HG03457 (cell line): ENCODE results near the gene TBC1D7.
"Not testable (repeated sequence)": the region's sequence is repeated elsewhere in the genome, so short reads cannot be mapped to it uniquely, and the experiment has no call there.

Source experiments
- ATAC-seq: cut with Tn5 transposase; IDR thresholded peaks from one replicate; pipeline ENCODE4 v1.9.1; 2021; ENCODE audit warnings: moderate number of reproducible peaks; ENCODE audit not compliant: unreplicated experiment

The TBC1D7 gene

DNA sequence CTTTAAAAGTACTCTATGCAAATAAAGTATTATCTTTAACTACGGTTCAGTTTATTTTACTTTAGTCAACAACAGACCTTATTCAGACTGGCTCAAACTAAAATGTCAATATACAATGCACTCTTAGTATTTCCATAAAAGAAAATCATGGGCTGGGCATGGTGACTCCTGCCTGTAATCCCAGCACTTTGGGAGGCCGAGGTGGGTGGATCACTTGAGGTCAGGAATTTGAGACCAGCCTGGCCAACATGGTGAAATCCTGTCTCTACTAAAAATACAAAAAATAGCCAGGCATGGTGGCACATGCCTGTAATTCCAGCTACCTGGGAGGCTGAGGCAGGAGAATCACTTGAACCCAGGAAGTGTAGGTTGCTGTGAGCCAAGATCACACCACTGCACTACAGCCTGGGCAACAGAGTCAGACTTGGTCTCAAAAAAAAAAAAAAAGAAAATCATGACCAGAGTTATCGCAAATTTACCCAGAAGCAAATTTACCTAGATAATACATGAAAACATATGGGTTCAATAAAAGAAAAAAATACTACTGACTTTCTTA, 2.2 kb downstream of the TBC1D7 start:
- ATAC-seq = not testable (repeated sequence)

DNA sequence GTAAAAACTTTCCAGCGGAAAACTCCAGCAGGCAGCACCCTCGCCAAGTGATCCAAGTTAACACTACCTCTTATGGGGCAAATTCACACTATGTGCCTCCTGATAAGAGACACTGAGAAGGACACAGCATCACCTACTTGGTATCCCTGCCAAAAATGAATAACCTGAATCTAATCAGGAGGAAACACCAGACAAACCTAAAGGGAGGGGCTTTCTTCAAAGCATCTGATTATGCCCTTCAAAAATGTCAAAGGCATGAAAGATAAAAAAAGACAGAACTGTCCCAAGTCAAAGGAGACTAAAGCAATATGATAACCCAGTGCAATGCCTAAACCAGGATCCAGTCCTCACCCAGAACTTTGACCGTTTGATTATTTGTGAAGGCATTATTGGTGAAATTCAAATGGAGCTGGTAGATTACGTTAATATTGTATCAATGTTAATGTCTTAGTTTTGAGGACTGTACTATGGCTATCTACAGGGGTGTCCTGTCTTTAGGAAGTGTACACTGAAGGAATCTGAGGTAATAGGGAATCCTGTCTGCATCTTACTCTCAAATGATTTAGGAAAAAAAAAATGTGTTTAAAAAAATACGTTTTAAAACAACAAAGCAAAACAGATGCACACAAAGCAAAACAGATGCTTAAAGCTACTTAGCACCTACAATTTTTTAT, 8.3 kb downstream of the TBC1D7 start:
- ATAC-seq = no peak

DNA sequence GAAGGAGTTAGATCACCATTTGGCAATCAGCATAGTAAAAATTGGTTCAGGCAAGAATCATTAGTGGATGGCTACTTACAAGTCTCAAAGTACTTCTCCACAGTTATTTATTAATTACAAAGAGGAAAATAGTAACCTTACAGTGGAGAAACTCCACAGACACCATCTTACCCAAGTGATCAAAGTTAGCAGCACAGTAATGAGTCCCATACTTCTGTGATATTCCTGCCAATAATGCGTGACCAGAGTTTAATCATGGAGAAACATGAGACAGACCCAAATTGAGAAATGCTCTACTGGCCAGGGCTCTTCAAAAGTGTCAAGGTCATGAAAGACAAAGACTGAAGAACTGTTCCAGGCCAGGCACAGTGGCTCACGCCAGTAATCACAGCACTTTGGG, 9.5 kb downstream of the TBC1D7 start:
- no peak for ATAC-seq

DNA sequence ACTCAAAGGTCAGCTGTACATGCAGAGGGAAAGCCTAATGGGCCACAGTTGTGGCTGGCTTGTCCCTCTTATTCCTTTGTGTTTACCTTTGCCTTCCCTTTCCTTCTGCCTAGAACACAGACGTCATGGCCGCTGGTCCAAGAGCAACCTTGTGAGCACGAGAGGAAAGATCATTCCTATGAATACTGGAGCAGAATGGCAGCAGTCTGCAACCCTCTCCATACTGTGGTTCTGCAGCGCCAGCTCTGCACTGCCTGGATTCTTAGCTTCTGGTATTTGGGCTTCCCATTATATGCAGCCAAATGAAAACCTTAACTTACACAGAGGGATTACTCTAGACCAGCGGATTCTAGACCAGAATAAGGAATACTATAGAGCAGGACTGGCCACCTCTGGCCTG, 12.4 kb downstream of the TBC1D7 start:
- no peak for ATAC-seq

DNA sequence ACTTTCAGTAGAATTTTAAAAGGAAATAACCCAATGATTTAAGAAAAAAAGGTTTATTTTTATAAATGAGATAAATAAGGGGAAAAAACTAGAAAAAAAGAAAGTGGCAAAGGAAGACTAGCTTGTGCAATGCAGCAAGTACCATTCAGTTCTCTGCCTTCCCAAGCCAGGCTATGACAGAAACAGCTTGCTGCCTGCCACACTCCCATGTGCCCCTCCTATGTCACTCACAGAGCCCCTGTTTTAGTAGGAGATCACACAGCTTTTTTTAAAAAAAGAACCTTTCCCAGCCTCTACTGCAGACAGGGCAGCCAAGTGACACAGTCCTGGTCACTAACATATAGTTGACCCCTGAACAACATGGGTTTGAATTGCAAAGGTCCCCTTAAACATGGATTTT, 13.5 kb downstream of the TBC1D7 start:
- ATAC-seq = no peak

DNA sequence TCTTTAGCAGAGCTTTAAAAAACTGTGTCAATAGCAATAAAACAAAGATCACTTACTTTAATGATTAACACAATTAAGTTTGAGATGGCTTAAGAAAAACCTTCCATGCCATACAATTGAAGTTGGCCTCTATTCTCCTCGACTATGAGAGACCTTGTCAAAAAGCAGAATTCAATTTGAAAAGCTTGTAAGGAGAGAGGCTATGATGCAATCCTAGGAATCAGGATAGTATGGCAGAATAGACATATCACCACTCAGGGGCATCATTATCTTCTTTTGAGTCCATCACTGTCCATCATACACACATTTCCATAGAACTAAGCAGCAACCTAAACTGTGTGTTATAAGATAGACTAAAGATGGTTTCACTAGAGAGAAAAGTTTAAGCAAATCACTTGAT, 17.2 kb downstream of the TBC1D7 start:
- ATAC-seq = no peak

DNA sequence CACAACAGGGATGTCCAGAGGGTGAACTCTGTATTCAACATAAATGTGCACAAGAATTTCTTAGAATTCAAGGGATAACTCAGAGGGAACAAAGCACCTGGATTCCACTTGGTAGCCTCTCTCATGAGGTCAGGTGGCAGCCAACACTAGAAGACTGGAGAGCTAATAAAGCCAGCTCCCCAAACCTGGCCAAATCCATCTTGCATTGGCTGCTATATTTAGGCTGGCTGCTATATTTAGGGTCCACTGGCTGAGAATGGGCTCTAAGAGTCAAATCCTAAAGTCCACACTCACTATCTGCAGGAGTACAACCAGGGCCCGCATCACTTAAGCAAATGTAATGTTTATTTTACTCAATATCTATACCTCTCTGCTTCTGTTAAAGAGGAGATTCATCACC, 20.0 kb downstream of the TBC1D7 start:
- no peak for ATAC-seq

DNA sequence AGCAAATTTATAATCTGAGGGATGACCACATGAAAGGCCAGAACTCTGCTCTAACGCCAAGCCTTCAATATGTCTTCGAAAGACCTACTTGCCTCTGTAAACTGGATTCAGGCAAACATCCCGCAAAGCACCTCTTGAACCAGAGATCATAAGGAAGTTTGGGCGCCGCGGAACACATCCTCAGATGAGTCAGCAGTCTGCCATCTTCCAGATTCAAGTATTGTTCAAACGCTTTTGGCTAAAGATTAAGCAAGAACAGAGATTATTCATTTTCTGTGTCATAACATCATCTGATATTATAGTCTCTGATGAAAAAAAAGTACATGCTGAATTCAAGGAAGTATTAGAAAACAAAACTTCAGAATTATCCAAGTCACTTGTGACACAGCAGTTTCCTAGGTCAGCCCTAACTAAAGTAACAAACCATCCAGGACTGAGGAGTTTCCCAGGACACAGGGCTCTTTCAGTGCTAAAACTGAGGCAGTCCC, 20.8 kb downstream of the TBC1D7 start:
- ATAC-seq = no peak

DNA sequence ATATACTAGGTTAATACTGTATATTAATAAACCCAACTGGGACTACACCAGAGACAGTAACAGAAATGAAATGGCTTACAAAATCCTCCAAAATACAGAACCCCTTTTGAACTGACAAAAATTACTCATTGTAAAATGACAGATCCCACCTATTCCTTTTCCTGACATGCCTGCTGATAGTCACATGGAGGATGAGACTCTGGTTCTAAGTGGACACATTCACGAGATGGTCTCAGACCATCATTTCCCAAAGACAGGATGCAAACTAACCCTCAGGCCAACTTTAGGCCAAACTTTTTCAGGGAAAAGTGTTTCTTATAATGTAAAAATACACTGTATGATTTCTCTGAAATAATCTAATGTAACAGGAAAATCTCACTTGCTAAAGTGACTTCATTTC, 22.5 kb downstream of the TBC1D7 start:
- ATAC-seq = no peak

DNA sequence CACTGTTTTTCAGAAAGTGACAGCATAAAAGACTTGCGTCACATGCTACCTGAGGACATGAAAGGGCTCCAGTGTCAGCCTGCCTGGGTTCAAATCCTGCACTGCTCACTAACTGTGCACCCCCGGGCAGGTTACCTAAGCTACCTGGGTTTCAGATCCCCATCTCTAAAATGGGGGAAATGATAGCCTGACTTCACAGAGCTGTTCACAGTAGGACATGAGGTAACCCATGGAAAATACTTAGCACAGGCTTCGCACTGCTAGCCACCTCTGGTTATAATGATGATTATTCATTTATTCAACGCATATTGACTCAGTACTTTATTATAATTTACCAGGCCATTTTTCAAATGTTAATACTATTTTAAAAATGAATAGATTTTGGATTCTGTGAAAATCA, 23.0 kb downstream of the TBC1D7 start:
- ATAC-seq = no peak

DNA sequence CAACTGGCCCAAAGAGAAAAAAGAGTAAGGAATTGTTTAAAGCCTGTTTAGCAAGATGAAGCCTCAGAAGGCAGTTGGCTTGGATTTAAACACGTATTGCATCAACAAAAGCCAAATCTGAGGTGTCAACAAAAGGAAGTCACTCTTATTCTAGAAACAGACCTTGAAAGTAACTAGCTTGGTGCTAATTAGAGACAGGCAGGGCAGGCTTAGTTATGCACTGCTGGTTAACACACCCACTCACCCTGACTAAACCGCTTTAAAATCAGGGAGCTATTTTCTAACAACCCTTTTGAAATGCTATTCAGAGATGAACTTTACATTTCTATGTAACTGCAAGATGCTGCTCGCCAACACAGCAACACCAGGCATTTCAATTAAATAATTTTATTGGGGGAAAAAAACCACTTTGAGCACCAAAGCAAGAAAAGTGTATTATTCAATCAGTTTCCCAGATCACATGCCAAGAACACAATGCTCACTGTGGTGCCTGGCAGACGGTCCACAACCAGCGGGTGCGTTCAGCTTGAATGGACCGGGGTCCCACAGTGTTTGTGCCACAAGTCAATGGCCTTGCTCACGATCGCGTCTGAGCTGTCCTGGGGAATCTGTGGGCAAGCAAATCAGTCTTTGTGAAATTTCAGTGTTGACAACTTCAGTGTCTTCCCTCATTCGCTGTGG, 23.6 kb downstream of the TBC1D7 start:
- ATAC-seq = no peak

DNA sequence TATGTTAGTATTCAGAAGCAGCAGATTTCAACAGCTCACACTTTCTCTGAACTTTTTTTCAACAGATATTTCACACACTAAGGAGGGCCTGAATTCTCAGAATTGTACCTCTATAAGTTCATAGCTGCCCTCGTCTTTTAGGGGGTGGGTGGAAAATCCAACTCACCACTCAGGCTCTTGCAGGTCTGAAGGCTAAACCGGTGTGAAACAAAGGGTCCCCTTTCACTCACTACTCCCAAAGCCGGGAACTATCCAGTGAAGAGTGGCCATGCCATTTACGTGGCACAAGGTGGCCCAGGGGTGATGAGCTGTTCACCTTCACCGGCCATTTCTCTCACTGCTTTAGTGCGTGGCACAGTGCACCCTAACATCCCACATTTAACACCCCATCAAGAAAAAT, 24.2 kb downstream of the TBC1D7 start:
- ATAC-seq = no peak

DNA sequence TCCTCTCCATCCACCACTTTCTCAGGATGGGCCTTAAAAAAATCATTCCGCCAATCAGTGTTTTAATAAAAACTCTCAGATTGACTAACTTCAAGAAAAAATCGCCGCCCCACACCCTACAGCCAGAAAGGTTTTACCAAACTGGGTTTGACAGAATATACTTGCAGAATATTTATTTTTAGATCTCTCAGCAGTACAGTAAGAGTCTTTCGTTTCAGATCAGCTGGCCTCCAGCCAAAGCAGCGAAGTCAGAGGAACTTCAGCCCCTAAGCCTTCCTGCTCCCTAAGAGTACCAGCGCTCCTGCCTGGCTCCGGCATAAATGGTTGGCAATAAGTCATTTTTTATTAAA, 24.7 kb downstream of the TBC1D7 start:
- no peak for ATAC-seq

DNA sequence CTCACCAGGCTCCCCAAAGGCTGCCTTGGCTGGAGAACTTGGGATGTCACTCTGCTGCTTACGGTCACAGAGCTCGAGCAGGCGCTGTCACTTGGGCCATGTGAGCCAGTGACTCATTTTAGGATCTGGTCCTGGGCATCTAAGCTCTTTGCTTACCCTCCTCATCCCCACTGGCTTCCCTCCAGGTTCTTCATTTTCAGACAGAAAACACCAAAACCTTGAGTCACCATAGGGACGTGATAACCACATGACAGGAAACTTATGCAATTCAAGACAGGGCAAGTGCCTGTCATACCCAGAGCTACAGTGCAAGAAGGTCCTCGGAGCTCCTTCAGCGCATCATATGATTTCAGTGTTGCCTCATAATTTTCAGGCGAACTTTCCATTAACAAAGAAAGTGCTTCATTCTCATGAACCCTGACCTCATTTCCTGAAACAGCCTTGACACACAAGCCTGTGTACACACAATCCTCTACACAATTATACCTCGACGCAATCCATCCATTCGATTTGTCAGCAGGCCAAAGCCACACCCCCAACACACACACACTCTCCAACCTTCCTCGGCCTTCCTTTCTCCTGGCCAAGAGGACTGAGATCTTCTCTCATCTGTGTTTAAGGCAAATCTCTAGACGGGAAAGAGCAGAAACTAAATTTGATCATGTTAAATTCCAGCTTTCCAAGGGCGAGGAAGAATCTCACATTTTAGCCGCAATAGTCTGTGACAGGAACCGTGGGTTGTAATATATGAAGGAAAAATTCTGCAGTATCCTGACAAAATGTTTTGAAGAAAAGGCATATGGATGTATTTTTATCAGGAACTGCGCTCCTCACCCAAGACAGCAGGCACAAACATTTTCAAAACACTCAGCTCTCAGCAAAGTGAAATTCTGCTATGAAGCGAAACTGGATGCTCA, 25.3 kb downstream of the TBC1D7 start:
- ATAC-seq = peak; percentile 54

DNA sequence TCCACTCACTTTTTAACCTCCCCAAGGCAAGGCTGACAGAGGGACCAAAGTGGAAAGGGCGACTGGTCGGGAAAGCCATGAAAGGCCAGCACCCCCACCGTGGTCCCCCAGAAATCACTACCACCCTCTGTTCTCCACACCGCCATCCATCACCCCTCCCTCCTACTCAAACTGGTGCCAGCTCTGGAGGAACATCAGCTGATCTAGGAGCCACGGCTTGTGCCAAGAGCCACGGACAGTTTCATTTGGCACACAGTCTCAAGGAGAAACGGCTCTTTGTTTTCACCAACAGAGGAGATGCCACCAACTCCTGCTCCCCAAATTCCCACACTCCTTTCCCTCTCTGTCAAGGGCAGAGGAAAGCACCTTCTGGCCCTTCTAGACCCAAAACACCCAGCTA, 26.0 kb downstream of the TBC1D7 start:
- no peak for ATAC-seq

DNA sequence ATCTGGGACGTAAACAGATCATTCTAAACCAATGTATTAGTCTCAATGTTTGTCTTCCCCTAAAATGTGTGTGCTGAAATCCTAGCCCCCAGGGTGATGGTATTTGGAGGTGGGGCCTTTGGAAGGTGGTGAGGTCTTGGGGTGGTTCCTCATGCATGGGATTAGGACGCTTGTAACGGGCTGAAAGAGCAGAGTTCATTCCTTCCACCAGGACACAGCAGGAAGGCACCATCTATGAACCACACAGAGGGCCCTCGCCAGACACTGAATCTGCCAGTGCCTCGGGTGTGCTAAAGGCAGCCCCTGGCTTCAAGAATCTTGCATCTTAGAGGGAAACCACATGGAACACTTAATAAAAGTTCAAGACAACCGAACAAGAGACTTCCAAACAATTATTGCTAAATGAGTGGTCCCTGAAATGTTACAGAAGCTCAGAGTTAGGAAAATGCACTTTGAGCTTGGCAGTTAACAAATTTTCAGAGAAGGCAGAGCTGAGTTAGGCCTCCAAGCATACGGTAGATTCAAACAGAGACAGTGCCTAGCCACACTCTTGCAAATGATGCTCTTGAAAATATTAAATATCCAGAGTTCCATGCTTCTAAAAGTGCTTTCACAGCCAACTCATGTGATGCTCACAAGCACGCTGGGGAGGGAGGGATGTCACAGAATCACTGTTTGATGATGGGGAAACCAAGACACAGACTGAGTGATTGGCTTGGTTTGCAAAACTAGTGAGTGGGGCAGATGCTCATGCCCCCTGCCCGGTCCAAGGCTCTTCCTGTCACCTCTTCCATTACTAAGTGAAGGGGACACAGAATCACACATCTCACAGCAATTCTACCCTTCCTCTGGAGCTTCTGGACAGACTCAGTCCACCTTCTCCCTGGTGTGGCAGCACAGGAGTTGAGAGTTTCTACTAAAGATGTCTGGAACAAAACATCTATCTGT, 27.4 kb downstream of the TBC1D7 start:
- ATAC-seq = no peak

DNA sequence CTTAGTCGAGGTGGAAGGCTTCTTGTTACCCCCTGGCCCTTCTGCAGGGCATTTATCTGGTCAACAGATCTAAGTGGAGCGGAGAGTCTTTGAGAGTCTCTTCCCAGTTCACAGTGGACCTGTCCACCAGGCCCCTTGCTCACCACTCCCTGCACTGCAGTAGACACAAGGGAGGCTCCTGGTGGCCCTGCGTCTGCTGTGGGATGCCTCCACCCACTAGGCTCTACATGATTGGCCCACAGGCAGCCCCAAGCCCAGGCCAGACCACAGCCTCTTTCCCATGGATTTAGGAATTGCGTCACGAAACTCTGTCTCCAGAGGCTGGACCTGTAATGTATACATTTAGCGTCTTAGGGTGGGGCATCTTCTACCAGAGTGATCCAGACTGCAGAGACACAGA, 28.4 kb downstream of the TBC1D7 start:
- ATAC-seq = no peak

DNA sequence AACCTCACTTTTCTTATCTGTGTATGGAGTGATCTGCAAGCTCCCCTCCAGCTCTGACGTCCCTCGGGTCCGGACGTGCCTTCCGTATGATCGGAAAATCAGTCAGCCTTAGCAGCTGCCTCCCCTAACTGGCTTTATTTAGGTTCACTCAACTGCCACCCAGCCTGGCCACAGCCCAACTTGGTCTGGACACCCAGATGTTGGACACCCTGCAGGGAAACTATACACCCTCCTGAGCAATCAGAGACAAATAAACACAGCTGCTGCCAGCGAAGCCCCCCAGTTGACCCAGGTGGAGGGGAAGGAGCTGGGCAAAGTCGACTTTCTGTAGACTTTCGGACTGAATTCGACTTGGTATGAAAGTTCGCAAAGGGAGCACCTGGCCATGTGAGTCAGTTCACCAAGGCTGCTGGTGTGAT, 28.9 kb downstream of the TBC1D7 start:
- ATAC-seq = no peak

DNA sequence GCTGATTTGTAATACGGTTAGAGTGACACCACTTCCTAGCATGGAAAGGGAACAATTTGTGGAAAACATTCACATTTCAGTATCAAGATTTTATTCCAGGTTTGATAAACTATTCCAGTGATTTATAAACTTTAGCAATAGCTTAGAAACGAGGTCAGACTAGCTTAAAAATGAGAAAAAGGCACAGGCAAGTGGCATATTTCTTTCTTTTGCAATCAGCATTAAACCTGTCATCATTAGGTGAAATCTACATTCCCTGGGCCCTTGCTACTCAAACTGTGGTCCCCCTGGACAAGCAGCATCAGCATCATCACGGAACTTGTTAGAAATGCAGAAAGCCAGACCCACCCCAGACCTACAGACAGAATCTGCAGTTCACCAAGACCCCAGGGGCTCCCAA, 29.9 kb downstream of the TBC1D7 start:
- ATAC-seq = no peak

DNA sequence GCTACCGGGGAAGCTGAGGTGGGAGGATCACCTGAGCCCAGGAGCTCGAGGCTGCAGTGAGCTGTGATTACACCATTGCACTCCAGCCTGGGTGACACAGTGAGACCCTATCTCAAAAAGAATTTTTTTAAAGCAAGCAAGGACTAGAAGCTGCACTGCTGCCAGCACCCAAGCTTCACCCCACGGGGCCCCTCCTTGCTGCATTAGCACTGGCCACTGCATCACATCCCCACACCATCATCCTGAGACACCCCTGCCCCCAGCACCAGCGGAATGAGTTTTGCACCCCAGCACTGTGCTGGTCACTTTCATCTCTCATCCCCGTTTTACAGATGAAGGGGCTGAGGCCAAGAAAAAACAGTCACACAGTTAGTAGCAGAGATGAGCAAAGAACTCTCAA, 30.9 kb downstream of the TBC1D7 start:
- no peak for ATAC-seq
